ENCODE measurements around the gene BRCC3.
A peak's percentile ranks its signal among the peaks of the same experiment; 100 is the strongest.

Gene BRCC3

DNA sequence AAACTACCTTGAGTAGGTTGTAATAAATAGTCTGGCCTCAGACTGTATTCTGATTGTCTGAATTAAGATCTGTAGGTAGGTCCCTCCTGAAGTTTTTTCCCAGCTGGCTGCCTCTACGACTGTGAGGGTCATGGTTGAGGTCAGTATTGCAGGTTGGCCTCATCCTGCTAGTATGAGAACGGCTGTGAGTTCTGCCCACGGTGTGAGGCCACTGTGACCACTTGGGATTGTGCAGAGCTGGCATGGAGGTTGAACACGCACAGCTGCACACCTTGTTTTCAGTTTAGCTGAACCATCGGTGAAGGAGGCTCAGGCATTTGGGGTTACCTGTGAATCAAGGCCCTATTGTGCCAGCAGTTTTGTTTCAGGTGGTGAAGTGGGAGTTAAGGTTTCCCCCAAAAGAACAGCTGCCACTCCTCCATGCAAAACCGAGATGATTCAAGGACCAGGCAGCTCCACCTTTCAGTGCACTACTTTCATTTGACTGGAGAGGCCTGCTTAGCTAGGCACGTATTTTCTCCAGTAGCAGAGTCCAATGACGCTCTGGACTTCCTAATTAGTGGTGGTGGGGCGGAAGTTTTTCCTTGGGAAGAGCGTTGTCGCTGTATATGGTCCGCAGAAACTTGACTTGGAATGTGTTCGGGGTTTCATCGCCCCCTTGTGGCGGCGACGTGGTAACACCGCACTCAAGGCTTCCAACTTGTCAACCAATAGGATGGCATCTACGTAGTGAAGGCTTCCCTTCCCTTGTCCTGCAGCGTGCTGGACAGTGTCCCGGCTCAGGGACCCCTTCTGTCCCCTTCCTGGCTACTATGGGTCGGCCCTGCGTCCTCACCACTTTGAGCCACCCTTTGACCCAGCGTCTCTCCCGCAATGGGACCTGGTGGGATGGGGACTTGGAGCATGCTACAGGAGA lies 14.2 kb upstream of the BRCC3 start:
- DNase-seq (ENCODE audit: low read depth): peak; percentile 62

DNA sequence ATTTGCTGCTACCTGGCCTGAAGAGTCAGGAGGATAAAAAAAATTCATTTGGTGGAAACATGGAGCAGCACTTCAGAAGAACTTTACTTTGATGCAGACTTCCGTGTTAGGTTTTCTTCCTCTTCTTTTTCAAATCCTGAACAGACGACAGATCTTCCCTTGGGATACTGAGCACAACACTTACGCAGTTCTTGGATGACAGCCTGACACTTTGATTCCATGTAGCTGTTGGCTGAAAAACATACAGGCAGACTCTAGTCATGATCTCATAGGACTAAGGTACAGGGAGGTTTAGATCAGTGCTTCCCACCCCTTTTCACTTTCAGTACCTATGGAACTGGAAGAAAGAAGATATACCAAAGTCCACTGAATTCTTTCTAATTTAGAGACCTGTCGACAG lies 9.5 kb upstream of the BRCC3 start:
- DNase-seq (ENCODE audit: low read depth): no peak

DNA sequence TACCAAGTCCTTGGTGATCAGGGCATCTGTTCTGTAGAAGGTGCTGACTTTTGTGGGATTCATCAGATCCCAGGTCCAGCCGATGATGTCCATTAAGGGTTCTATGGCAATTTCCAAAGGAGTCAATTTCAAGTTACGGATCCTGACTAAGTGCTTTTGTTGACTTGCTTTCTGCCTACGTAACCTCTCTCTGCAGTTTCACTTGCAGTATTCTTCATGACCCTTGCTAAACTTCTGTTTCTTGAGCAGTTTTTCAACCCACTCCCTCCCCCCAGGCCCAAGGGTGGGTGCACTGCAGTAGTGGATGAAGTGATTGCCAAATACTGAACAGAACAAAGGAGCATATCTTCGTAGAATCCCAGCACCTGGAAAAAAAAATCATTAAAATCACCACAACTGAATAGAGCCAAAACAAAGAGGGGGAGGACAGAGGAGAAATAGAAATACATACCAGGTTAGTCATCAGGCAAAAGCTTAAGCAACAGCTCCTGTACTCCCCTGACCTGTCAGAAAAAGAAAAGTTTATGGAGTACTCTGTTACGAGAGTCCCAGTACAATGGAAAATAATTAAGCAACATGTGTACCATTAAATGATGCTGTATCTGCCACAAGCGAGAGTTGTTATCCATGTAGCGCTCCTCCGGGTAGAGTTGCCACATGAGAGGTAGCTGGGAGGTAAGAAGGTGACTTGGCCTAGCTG lies 6.1 kb upstream of the BRCC3 start:
- DNase-seq (ENCODE audit: low read depth): peak; percentile 56

DNA sequence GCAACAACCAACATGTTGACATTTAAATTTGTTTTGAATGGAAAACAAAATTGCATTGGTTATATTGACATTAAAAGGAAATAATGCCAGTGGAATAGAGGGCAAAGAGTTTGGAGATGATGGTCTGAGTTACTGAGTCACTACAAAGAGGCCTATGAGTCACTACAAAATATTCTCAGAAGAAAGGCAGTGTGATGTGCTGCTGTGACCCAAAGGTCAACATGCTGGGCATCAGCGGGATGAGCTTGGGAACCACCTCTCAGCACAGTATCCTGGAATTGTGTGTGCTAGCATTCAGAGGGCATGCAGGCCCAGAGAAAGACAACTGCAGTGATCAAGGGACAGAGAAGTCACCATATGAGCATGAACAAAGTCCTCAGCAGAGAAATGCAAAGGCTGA lies 3.1 kb upstream of the BRCC3 start:
- DNase-seq (ENCODE audit: low read depth): peak; percentile 84

DNA sequence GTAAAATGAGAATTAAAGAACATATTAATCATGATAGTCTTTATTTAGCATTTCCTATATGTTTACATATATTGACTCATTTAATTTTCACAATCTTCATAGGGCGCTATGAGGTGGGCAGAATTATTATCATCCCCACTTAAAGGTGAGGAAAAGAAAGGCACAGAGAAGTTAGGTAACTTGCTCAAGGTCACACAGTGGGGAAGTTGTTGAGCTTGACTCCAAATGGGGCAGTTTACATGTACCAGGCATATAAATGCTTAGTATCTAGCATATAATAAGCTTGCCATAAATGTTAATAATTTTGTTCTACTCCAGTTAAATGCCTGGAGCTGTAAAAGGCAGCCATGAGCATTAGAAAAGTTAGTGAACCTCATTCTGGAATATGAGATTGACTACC lies 1.9 kb upstream of the BRCC3 start:
- DNase-seq (ENCODE audit: low read depth): no peak

DNA sequence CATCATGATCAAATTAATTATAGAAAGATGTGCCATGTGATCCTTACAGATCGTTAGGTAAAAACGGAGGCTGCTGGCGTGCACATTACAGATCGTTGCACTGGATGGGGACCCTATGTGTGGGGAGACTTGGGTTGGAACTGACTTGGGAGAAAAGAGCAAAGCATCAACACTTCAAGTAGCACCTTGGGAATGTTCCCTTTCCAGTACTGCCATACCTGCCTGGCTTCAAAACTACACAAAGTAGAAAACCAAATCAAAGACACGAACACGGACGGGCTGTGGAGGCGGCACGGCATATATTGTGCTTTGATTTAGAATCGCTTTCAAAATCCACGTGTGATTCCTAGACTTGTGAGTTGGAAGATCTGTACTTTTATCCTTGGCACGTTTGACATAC lies 1.3 kb upstream of the BRCC3 start:
- DNase-seq (ENCODE audit: low read depth): peak; percentile 23

DNA sequence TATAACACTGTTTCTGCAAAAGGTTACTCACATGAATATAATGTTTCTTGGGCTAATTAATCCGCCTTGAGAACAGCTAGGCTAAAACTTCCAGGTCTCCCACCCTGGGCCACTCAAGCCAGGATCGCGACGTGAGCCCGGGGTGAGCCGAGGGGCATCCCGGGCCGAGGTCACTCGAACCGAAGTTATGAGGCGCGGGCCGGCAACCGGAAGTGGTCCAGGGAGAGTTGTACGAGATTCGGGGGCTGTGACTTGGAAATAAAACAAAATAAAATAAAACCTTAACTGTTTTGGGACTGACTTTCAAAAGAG lies 689 bp upstream of the BRCC3 start:
- no peak for DNase-seq (ENCODE audit: low read depth)

DNA sequence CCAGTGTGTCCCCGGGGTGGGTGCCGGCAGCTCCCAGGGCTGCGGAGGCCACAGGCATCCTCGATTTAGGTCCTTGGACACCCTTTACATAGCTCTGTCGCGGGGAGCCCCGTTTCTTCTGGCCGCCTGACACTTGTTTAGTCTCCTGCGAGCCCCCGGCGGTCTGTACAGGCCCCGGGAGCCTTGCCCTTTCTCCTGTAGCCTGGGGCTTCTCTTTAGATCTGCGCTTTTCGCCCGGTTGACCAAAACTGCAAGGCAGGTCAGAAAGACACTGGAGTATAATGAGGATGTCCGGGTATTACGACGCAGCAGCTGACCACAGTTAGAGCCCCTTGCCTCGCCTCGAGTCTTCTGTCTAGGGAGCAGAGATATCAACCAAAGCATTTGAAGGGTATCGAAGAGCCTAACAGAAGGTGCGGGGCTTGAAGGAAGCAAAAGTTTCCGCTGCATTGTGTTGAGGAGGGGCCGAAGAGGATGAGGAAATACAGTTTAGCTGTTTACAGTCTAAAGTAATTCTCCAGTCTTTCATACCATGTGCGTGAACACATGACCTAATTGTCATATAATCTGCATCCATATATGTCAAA lies 479 bp downstream of the BRCC3 start:
- DNase-seq (ENCODE audit: low read depth): peak; percentile 28

DNA sequence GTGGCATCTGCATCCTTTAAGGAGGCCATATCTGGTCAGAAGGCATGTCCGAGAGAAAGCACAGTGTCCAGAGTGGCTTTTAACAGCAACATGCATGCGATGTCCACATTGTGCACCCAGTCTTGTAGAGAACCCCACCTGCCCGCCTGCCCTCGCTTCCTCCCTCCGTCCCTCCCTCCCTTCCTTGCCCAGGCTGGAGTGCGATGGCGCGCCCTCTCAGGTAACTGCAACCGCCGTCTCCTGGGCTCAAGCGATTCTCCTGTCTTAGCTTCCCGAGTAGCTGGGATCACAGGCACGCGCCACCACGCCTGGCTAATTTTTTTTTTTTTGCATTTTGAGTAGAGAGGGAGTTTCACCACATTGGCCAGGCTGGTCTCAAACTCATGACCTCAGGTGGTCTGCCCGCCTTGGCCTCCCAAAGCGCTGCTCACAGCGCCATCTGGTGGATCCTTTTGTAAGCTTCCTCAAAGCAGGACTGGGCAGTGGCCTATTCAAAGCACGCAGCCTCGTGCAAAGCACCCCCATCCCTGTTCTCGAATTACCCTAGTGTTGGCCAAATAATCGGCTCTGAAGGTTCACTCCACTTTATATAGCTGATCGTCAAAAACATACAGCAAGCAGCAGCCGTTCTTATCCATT lies 15.0 kb downstream of the BRCC3 start:
- DNase-seq (ENCODE audit: low read depth): peak; percentile 47

DNA sequence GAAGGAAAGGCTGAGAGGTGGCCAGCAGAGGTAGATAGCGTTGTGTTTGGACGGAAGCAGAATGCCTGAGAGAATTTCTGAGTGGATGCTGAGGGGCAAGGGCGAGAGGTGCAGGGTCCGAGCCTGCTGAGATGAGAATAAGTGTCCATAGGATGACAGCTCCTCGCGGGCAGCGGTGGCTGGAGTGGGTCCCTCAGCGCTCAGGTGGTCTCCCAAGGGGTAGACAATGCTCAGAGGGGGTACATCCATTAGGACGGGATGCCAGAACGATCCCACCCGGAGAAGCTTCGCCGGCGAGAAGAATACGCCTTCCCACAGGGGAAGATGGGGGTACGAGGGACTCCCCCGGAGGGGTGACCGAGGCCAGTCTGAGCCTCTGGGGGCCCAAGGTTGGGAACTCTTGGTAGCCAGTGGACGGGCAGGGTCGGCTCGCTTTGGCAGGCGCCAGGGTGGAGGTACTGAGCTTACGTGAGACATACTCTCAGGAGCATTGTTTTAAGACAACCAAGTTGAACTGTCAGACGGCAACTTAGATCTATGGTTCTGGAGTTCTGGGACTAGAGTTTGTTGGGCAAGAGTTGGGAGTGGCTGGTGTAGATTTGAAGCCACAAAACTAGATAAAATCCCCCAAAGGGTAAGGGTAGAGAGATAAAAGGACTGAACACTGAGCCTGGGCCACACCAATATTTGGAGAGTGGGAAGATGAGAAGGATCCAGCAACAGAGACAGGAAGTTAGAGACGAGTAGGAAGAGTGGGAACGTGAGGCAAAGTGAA lies 15.8 kb downstream of the BRCC3 start:
- DNase-seq (ENCODE audit: low read depth): no peak

DNA sequence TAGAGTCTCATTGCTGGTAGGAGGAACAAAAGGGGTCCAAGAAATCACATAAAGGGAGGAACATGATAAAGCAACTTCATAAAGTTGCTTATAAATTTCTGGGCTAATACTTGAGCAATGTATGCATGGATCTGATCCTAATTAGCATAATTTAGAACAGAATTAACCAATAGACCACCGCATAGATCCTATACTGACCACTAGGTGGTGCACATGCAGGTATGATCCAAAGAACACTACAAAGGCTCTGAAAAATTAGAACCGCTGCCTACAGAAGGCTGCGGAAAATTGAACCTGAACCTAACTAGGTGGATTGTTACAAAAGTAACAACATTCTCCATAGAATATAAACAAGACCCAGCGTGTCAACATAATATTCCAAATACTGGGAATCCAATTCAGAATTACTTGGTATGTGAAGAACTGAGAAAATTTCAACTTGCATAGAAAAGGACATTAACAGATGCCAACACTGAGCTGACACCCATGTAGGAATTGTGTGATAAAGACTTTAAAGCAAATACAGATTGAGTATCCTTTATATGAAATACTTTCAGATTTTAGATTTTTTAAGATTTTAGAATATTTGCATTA lies 23.3 kb downstream of the BRCC3 start:
- DNase-seq (ENCODE audit: low read depth): peak; percentile 50

DNA sequence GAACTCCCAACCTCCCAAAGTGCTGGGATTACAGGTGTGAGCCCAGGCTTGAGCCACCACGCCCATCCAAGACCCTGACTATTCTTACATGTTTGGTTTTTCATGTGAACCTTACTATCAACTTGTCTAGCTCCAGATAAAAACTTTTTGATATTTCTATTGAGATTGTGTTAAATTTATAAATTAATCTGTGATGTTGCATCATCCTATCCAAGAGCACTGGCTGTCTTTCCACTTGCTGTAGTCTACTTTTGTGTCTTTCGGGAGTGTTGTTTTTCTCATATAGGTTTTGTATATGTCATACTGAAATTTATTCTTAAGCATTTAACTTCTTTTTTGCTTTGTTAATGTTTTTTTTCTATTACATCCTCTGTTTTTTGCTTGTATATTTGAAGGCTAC lies 34.6 kb downstream of the BRCC3 start:
- no peak for DNase-seq (ENCODE audit: low read depth)

DNA sequence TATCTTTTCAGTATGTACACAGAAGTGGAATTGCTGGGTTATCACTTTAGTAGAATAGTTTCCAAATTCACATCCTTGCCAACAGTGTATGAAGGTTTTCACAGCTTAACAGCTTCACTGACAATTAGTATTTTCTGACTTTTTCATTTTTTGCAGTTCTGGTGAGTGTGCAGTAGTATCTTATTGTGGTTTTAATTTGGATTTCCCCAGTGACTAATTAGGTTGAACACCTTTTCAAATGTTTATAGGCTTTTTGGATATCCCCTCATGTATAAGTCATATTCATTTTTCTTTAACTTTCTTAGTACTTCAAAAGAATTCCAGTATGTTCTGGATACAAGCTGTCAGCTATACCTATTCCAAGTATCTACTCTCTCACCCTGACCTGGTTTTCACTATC lies 37.1 kb downstream of the BRCC3 start:
- no peak for DNase-seq (ENCODE audit: low read depth)

DNA sequence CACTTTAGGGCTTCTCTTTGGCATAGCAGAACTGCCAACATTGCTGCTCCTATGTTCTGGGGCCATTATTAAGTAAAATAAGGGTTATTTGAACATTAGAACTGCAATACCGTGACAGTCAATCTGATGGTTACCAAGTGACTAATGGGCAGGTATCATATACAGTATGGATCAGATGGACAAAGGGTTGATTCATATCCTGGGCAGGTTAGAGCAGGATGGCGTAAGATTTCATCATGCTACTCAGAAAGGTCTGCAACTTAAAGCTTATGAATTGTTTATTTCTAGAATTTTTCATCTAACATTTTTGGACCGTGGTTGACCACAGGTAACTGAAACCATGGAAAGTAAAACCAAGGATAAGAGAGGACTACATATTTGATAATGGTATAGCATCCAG lies 40.9 kb downstream of the BRCC3 start:
- peak; percentile 35 for DNase-seq (ENCODE audit: low read depth)

DNA sequence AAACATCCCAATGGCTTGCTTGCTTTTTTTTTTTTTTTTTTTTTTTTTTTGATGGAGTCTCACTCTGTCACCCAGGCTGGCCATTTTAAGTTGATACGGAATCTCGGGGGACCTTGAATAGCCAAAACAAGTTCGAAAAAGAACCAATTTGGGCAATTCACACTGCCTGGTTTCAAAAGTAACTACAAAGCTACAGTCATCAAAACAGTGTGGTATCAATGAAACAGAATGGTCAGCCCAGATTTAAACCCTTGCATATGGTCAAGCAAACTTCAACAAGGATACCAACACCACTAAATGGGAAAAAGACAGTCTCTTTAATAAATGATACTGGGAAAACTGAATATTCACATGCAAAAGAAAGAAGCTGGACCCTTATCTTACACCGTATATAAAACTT lies 41.8 kb downstream of the BRCC3 start:
- DNase-seq (ENCODE audit: low read depth): no peak

DNA sequence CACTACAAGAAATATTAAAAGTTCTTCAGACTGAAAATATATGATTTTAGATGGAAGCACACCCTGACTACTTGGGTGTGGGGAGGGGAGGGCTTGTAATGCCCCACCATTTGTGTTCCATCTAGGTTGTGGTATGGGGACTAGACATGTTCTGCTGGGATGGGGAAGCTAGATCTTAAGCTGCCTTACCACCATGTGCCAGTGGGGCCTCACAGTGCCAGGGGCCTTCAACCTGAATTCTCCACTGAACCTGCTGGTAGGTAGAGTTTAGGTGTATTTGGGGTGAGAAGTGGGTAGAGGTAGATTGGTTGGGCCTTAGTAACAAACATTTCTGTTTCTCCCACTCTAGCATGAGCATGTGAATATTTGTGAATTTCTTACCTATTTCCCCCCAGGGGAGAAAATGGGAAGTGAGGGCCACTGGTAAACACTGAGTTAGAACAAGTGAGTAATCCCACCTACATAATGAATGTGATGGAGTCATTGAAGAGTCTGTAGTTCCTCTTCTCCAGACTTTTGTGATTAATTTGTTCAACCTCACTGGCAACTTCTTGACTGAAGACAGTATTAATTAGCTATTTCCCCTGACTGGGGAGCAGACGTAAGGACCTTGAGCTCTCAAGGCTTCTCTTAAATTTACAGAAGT lies 44.0 kb downstream of the BRCC3 start:
- DNase-seq (ENCODE audit: low read depth): no peak

DNA sequence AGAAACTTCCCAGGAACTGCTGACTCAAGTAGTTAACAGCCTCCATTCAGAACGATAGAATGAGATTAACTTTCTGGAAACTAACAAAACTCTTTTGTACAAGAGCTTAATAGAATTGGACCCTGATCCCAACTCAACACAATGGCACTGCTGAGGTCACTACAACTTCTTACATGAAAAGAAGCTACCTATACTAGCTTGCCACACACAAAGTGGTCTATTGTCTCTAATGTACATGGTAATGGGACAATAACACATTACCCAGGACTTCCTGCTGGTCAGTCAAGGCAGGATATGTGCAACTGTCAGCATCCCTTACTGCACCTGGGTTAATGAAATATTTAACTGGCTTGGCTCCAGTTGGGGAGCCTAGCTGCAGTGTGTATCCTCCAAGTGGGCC lies 56.2 kb downstream of the BRCC3 start:
- no peak for DNase-seq (ENCODE audit: low read depth)

DNA sequence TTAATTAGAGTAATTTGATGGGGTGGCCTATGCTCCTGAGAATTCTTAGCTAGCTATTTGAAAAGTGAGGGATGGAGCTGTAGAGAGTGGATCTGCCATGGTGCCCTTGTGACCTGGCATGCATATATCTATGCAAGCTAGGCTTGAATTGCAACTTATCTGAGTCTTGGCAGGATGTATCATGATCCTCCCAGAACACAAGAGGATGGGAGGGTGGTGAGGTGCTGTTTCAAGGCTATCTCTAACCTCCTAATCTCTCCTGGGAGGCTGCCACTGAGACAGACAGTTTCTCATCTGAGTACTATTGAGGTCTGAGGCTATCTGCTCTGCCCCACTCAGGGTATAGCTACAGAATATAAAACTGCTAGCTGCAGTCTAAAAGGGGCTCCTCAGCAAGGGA lies 56.6 kb downstream of the BRCC3 start:
- no peak for DNase-seq (ENCODE audit: low read depth)

DNA sequence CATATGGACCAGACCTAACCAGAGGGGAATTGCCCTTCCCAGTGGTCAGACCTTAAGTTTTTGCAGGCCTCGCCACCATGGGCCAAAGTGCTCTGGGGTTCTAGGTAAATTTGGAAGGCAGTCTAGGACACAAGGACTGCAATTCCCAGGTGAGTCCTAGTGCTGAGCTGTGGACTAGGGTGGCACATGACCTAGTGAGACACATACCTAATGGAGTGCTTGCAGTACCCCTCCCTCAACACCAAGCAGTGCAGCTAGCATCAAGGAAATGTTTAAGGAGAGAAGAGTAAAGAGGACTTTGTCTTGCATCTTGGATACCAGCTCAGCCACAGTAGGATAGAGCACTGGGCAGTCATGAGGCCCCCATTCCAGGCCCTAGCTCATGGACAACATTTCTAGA lies 60.8 kb downstream of the BRCC3 start:
- no peak for DNase-seq (ENCODE audit: low read depth)

DNA sequence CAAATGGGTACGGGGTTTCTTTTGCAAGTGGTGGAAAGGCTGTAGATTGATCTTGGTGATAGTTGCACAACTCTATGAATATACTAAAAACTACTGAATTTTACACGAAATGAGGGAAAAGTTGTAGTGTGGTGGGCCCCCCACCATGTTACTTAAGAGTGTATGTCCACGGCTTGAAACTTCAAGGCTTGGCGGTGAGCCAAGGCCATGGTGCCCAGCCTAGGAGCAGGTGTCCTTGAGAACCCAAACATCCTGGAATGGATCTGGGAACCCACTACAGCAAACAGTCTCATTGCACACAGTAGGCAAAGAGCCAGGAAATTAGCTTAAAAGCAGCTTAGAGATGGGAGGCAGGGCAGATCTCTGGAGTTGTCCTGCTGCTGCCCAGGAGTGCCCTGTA lies 62.9 kb downstream of the BRCC3 start:
- DNase-seq (ENCODE audit: low read depth): no peak

DNA sequence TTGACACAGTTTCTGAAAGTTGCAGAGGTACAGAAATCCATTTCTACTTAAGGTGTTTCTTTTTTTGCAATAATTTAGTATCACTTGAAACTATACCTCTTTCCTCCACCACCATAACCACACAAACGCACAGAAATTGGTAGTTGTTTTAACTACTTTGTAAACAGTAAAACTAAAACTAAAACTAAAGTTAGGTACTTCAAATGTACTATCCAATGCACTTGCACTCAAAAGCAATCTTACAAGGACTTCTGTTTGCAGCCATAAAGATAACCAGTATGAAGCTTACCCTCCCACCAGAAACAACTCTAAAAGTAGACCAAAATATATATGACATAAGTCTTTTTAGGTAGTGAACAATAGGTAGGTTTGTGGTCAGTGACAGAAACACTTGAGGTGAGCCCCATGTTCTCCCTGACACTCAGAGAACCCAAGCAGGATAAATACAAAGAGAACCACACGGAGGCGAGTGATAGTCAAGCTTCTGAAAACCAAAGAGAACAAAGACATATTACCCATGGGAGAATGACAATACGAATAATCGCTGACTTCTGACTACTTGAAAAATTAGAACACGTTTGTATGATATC lies 72.7 kb downstream of the BRCC3 start:
- no peak for DNase-seq (ENCODE audit: low read depth)
